H9 (cell line): ENCODE measurements around the gene GFI1B. TPM values are rescaled to one million over a fixed set of nuclear protein-coding genes. Genes with fewer than 3 reads are reported as not detected.

ENCODE experiments used
- DNase-seq: peaks from one replicate; pipeline ENCODE4 v3.0.0-alpha.2; 2017
- H2AFZ ChIP-seq: one replicate; pipeline ENCODE4 v1.6.1; 2013; ENCODE audit warnings: mild to moderate bottlenecking, low read length, control low read depth, moderate library complexity
- H2AK5ac ChIP-seq: 2 replicates; pipeline ENCODE4 v1.6.1; 2013; ENCODE audit warnings: low read length, control low read depth, mixed read lengths; ENCODE audit not compliant: insufficient read length
- H2BK120ac ChIP-seq: one replicate; pipeline ENCODE4 v1.6.1; 2013; ENCODE audit warnings: low read depth, mild to moderate bottlenecking, low read length, control low read depth, inconsistent platforms; ENCODE audit not compliant: poor library complexity, severe bottlenecking
- H2BK12ac ChIP-seq: 2 replicates; pipeline ENCODE4 v1.6.1; 2013; ENCODE audit warnings: low read length, control low read depth, mixed read lengths, low read depth; ENCODE audit not compliant: insufficient read length
- H2BK15ac ChIP-seq: 2 replicates; pipeline ENCODE4 v1.6.1; 2013; ENCODE audit warnings: low read depth, low read length, control low read depth
- H2BK20ac ChIP-seq: one replicate; pipeline ENCODE4 v1.6.1; 2013; ENCODE audit warnings: low read depth, mild to moderate bottlenecking, low read length, control low read depth, inconsistent platforms; ENCODE audit not compliant: poor library complexity, severe bottlenecking
- H2BK5ac ChIP-seq: 2 replicates; pipeline ENCODE4 v1.6.1; 2013; ENCODE audit warnings: low read length, control low read depth, mixed read lengths; ENCODE audit not compliant: insufficient read length
- H3K14ac ChIP-seq: 2 replicates; pipeline ENCODE4 v1.6.1; 2013; ENCODE audit warnings: low read length, control low read depth; ENCODE audit not compliant: insufficient read depth
- H3K18ac ChIP-seq: 2 replicates; pipeline ENCODE4 v1.6.1; 2013; ENCODE audit warnings: low read depth, mild to moderate bottlenecking, mixed read lengths, low read length, control low read depth; ENCODE audit not compliant: insufficient read length
- H3K23ac ChIP-seq: 2 replicates; pipeline ENCODE4 v1.6.1; 2013; ENCODE audit warnings: low read length, control low read depth, mixed read lengths, low read depth; ENCODE audit not compliant: insufficient read length
- H3K23me2 ChIP-seq: 2 replicates; pipeline ENCODE4 v1.6.1; 2013; ENCODE audit warnings: low read depth, mild to moderate bottlenecking, mixed read lengths, low read length, control low read depth; ENCODE audit not compliant: insufficient read length, poor library complexity, severe bottlenecking
- H3K27ac ChIP-seq: 2 replicates; pipeline ENCODE4 v1.5.1; 2013; ENCODE audit warnings: low read length, control low read depth, mixed read lengths, low read depth; ENCODE audit not compliant: insufficient read length
- H3K27me3 ChIP-seq: 2 replicates; pipeline ENCODE4 v1.6.1; 2013; ENCODE audit warnings: low read length, control low read depth, inconsistent platforms; ENCODE audit not compliant: insufficient read depth
- H3K4ac ChIP-seq: 2 replicates; pipeline ENCODE4 v1.6.1; 2013; ENCODE audit warnings: low read depth, mild to moderate bottlenecking, control low read depth, inconsistent platforms, low read length, moderate library complexity
- H3K4me1 ChIP-seq: 2 replicates; pipeline ENCODE4 v1.6.1; 2013; ENCODE audit warnings: low read length, control low read depth, inconsistent platforms; ENCODE audit not compliant: insufficient read depth
- H3K4me2 ChIP-seq: 2 replicates; pipeline ENCODE4 v1.6.1; 2013; ENCODE audit warnings: low read length, control low read depth, mixed read lengths; ENCODE audit not compliant: insufficient read length, insufficient read depth
- H3K56ac ChIP-seq: 2 replicates; pipeline ENCODE4 v1.6.1; 2013; ENCODE audit warnings: low read depth, mild to moderate bottlenecking, mixed read lengths, low read length, control low read depth; ENCODE audit not compliant: insufficient read length
- H3K79me1 ChIP-seq: 2 replicates; pipeline ENCODE4 v1.6.1; 2013; ENCODE audit warnings: low read depth, mild to moderate bottlenecking, moderate library complexity, low read length, control low read depth, inconsistent platforms; ENCODE audit not compliant: insufficient read depth, poor library complexity, severe bottlenecking
- H3K79me2 ChIP-seq: 2 replicates; pipeline ENCODE4 v1.6.1; 2013; ENCODE audit warnings: low read length, control low read depth, inconsistent platforms; ENCODE audit not compliant: insufficient read depth
- H3K9ac ChIP-seq: 2 replicates; pipeline ENCODE4 v1.6.1; 2013; ENCODE audit warnings: low read length, control low read depth, mixed read lengths; ENCODE audit not compliant: insufficient read length; ENCODE audit errors: extremely low read depth
- H3K9me3 ChIP-seq: one replicate; pipeline ENCODE4 v1.6.1; 2013; ENCODE audit warnings: low read depth, low read length, inconsistent platforms; ENCODE audit not compliant: control insufficient read depth
- H3T11ph ChIP-seq: one replicate; pipeline ENCODE4 v1.6.1; 2013; ENCODE audit warnings: mild to moderate bottlenecking, low read length, control low read depth, inconsistent platforms
- H4K20me1 ChIP-seq: one replicate; pipeline ENCODE4 v1.6.1; 2013; ENCODE audit not compliant: control insufficient read depth, insufficient read length, insufficient read depth
- H4K5ac ChIP-seq: 2 replicates; pipeline ENCODE4 v1.6.1; 2013; ENCODE audit warnings: low read depth, mild to moderate bottlenecking, mixed read lengths, low read length, control low read depth; ENCODE audit not compliant: insufficient read length
- H4K8ac ChIP-seq: replicated peaks from 2 replicates; pipeline ENCODE4 v1.6.1; 2013; ENCODE audit warnings: low read length, control low read depth, mixed read lengths, low read depth; ENCODE audit not compliant: insufficient read length
- H4K91ac ChIP-seq: 2 replicates; pipeline ENCODE4 v1.6.1; 2013; ENCODE audit warnings: low read depth, mild to moderate bottlenecking, moderate library complexity, mixed read lengths, low read length, control low read depth; ENCODE audit not compliant: insufficient read length
- H3K27ac Mint-ChIP-seq, 3 experiments: 2 replicates in 2 of 3; 3 replicates in 1 of 3; pipeline ENCODE4 v1.8.0; 2020 to 2021; ENCODE audit warnings: mixed read lengths in 3 of 3, mild to moderate bottlenecking in 1 of 3, moderate library complexity in 1 of 3
- H3K27me3 Mint-ChIP-seq: 2 replicates; pipeline ENCODE4 v1.8.0; 2021; ENCODE audit warnings: low read depth, mild to moderate bottlenecking, moderate library complexity, mixed read lengths
- H3K36me3 Mint-ChIP-seq, 3 experiments: 2 replicates in 2 of 3; 3 replicates in 1 of 3; pipeline ENCODE4 v1.8.0; 2020 to 2021; ENCODE audit warnings: low read depth in 3 of 3, mixed read lengths in 3 of 3; ENCODE audit not compliant: insufficient read depth in 1 of 3
- H3K4me1 Mint-ChIP-seq, 2 experiments: 2 replicates each; pipeline ENCODE4 v1.8.0; 2020; ENCODE audit warnings: mixed read lengths in 2 of 2
- H3K4me3 Mint-ChIP-seq, 2 experiments: 2 replicates in 1 of 2; 3 replicates in 1 of 2; pipeline ENCODE4 v1.8.0; 2020 to 2021; ENCODE audit warnings: mild to moderate bottlenecking in 2 of 2, mixed read lengths in 2 of 2, moderate library complexity in 1 of 2
- H3K9me3 Mint-ChIP-seq, 2 experiments: 2 replicates in 1 of 2; 3 replicates in 1 of 2; pipeline ENCODE4 v1.8.0; 2020; ENCODE audit warnings: mild to moderate bottlenecking in 2 of 2, mixed read lengths in 2 of 2, moderate library complexity in 1 of 2
- CTCF ChIP-seq: fragments of 200-600 bp; sonication (generic); conservative IDR thresholded peaks from 3 replicates; pipeline ENCODE4 v1.8.0; 2021; ENCODE audit warnings: antibody characterized with exemption, mild to moderate bottlenecking
- WGBS: extraction: QIAGEN DNeasy Blood & Tissue Kit; methylation state at CpG from one replicate; pipeline ENCODE4 v1.1.7; 2013; ENCODE audit warnings: missing lambda C conversion rate, low lambda C conversion rate, mixed read lengths; ENCODE audit not compliant: insufficient read length; ENCODE audit errors: extremely low coverage; 5-methylcytosine and 5-hydroxymethylcytosine counted together
- total RNA-seq: library from RNA; stranded (reverse); gene quantifications from 2 replicates; pipeline ENCODE4 v1.2.1, GENCODE V29; 2021

Gene GFI1B
- total RNA-seq, 1 experiment from 2014 or later, result not detected

- WGBS, result no CpG with 5 or more reads among the region's 2 CpGs
- Histone ChIP-seq H3K18ac (no peak overlapping the region), H3K4me2 (peak overlapping the region; percentile 66), H2BK5ac (no peak overlapping the region), H3K23me2 (no peaks in the 10 kb centered on the region), H3K27ac (no peak overlapping the region), H3K79me1 (no peaks in the 10 kb centered on the region), H2BK20ac (no peak overlapping the region), H3K27me3 (peaks cover 6% of the 10 kb centered on the region; the same call in 1 of the 2 replicates), H4K20me1 (no peaks in the 10 kb centered on the region), H4K91ac (no peak overlapping the region), H3K4me1 (no peaks in the 10 kb centered on the region), H3K4ac (no peak overlapping the region), H2AFZ (no peak overlapping the region), H2AK5ac (no peak overlapping the region), H3K79me2 (no peaks in the 10 kb centered on the region), H3K23ac (no peak overlapping the region), H2BK15ac (no peak overlapping the region), H3T11ph (no peak overlapping the region), H3K9ac (no peak overlapping the region), H3K56ac (no peak overlapping the region), H2BK12ac (no peak overlapping the region), H3K14ac (no peak overlapping the region), H4K8ac (no peak overlapping the region), H2BK120ac (no peak overlapping the region), H3K9me3 (no peaks in the 10 kb centered on the region), H4K5ac (no peak overlapping the region)
- Mint-ChIP-seq H3K27ac (no peak overlapping the region), H3K9me3 (no peaks in the 10 kb centered on the region; a peak in 2 of 5 replicates), H3K27me3 (peaks cover 84% of the 10 kb centered on the region), H3K4me1 (peaks cover 12 to 21% of the 10 kb centered on the region in 2 experiments), H3K4me3 (peak overlapping the region in 1 of 2 experiments; percentile 74; a peak in 3 of 5 replicates), H3K36me3 (no peaks in the 10 kb centered on the region)
- no peak for DNase-seq
- no peak for TF ChIP-seq CTCF
Observed at GRCh38 chr9:132978112-132978450, 413 bp upstream of the GFI1B start.
